ENCODE measurements around the gene RNF150.
A peak's percentile ranks its signal among the peaks of the same experiment; 100 is the strongest.

The RNF150 gene

GRCh38 chr4:141133146-141133998 lies at the start of gene RNF150:
RNF150 (minus strand) TSS chr4:141133469.
- TF ChIP-seq GATA3 (IDR thresholded peaks at IDR 0.05; ENCODE audit: low read depth, low read length) (no peak), GATA2 (IDR thresholded peaks at IDR 0.05; ENCODE audit: low read depth, low read length) (peak; percentile 63)

- TF ChIP-seq GATA2 (IDR thresholded peaks at IDR 0.05; ENCODE audit: low read depth, low read length), result no peak
- TF ChIP-seq GATA3 (IDR thresholded peaks at IDR 0.05; ENCODE audit: low read depth, low read length), result no peak
Observed at GRCh38 chr4:141180991-141181761, 47.9 kb upstream of the RNF150 start.

- TF ChIP-seq GATA2 (IDR thresholded peaks at IDR 0.05; ENCODE audit: low read depth, low read length), result peak; percentile 96
- peak; percentile 95 for TF ChIP-seq GATA3 (IDR thresholded peaks at IDR 0.05; ENCODE audit: low read depth, low read length)
Observed at GRCh38 chr4:141179474-141180373, 46.5 kb upstream of the RNF150 start.

GRCh38 chr4:141177171-141177570 lies 43.9 kb upstream of the RNF150 start:
- TF ChIP-seq GATA2 (IDR thresholded peaks at IDR 0.05; ENCODE audit: low read depth, low read length) (no peak), GATA3 (IDR thresholded peaks at IDR 0.05; ENCODE audit: low read depth, low read length) (no peak)

- TF ChIP-seq GATA2 (IDR thresholded peaks at IDR 0.05; ENCODE audit: low read depth, low read length) (no peak), GATA3 (IDR thresholded peaks at IDR 0.05; ENCODE audit: low read depth, low read length) (no peak)
Observed at GRCh38 chr4:141174457-141174856, 41.2 kb upstream of the RNF150 start.

GRCh38 chr4:141170671-141171070 lies 37.4 kb upstream of the RNF150 start:
- TF ChIP-seq GATA3 (IDR thresholded peaks at IDR 0.05; ENCODE audit: low read depth, low read length) (no peak), GATA2 (IDR thresholded peaks at IDR 0.05; ENCODE audit: low read depth, low read length) (no peak)

- TF ChIP-seq GATA2 (IDR thresholded peaks at IDR 0.05; ENCODE audit: low read depth, low read length), result no peak
- no peak for TF ChIP-seq GATA3 (IDR thresholded peaks at IDR 0.05; ENCODE audit: low read depth, low read length)
Observed at GRCh38 chr4:141169391-141169790, 36.1 kb upstream of the RNF150 start.

GRCh38 chr4:141159027-141159426 lies 25.8 kb upstream of the RNF150 start:
- no peak for TF ChIP-seq GATA3 (IDR thresholded peaks at IDR 0.05; ENCODE audit: low read depth, low read length)
- TF ChIP-seq GATA2 (IDR thresholded peaks at IDR 0.05; ENCODE audit: low read depth, low read length), result no peak

GRCh38 chr4:141158219-141158618 lies 24.9 kb upstream of the RNF150 start:
- peak; percentile 52; the same call in 1 of the 2 replicates for TF ChIP-seq GATA2 (IDR thresholded peaks at IDR 0.05; ENCODE audit: low read depth, low read length)
- peak; percentile 79 for TF ChIP-seq GATA3 (IDR thresholded peaks at IDR 0.05; ENCODE audit: low read depth, low read length)

- no peak for TF ChIP-seq GATA3 (IDR thresholded peaks at IDR 0.05; ENCODE audit: low read depth, low read length)
- TF ChIP-seq GATA2 (IDR thresholded peaks at IDR 0.05; ENCODE audit: low read depth, low read length), result no peak
Observed at GRCh38 chr4:141155586-141155985, 22.3 kb upstream of the RNF150 start.

GRCh38 chr4:141154725-141155124 lies 21.5 kb upstream of the RNF150 start:
- no peak for TF ChIP-seq GATA3 (IDR thresholded peaks at IDR 0.05; ENCODE audit: low read depth, low read length)
- no peak for TF ChIP-seq GATA2 (IDR thresholded peaks at IDR 0.05; ENCODE audit: low read depth, low read length)

GRCh38 chr4:141153751-141154510 lies 20.7 kb upstream of the RNF150 start:
- TF ChIP-seq GATA2 (IDR thresholded peaks at IDR 0.05; ENCODE audit: low read depth, low read length) (peak; percentile 61; the same call in 1 of the 2 replicates), GATA3 (IDR thresholded peaks at IDR 0.05; ENCODE audit: low read depth, low read length) (peak; percentile 83)

- no peak for TF ChIP-seq GATA3 (IDR thresholded peaks at IDR 0.05; ENCODE audit: low read depth, low read length)
- no peak; the same call in 1 of the 2 replicates for TF ChIP-seq GATA2 (IDR thresholded peaks at IDR 0.05; ENCODE audit: low read depth, low read length)
Observed at GRCh38 chr4:141144207-141144606, 10.9 kb upstream of the RNF150 start.

All from SH-SY5Y (cell line).